GF-D8 (cell line): ENCODE measurements around the gene CHCHD2.
"Not testable (repeated sequence)": the region's sequence is repeated elsewhere in the genome, so short reads cannot be mapped to it uniquely, and the experiment has no call there.

Source experiments
- DNase-seq: peaks from one replicate; lab custom pipeline; 2025; lab: John Stamatoyannopoulos, UW

Gene CHCHD2, protein sequence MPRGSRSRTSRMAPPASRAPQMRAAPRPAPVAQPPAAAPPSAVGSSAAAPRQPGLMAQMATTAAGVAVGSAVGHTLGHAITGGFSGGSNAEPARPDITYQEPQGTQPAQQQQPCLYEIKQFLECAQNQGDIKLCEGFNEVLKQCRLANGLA

DNA sequence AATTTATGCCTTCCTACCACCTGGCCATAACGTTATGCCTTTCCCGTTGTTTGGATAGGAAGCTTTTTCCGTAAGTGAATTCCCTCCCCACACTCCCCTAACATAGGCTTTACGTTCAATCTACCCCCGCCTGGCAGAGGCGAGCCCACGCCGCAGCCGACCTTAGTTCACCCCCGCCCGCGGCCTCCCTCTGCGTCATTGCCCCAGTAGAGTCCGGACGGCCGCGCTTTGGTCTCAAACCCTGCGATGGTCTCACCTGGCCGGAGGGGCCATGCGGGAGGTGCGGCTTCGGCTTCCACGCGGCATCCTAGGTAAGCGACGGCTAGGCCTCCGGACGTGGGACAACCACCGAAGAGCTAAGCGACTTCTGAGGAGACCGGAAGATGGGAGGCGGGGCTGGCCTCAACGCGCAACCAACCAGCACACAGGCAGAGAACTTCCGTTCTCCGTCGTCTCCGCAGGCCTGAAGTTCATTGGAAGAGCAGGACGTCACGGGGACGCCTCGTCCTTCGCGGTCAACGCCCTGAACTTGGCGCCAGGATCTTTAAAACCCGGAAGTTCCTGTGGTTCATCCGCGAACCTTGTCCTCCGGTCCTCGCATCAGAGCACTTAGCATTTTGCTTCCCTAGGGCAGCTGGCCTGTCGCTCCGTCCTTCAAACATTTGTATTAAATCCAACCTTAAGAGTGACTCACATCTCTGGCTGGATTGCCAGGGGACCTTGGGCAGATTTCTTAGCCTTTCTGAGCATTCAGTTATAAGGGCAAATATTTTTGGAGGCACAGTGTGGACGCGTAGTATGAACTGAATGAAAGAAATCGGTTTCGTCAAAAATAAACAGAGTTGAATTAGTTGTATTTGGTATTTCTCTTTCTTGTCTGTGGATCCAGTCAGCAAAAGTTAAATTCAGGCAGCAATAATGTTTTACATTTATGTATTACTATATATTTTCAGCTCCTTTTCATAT is at the start of gene CHCHD2:
CHCHD2 (minus strand) TSS at position 369 of the 966 bp plus-strand sequence; CDS start at position 306, 63 bp downstream.
- DNase-seq, result peak; percentile 99

DNA sequence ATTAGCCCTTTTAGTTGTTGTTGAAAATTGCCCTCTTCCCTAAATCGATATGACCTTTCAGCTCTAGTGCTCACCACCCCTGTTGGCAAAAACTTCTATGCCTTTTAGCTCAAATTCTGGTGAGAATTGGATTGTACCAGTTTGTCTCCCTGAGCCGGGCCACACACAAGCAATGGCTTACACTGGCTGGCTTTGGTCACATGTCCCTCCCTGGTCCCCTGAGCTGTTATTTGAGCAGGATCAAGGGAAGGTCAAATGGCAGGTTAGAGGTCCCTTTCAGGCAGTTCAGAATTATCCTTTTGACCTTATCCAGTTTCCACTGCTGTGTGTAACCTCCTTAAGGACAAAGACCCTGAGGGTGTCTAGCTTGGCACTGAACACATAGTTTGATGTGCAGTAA is 24.8 kb upstream of the CHCHD2 start:
- DNase-seq, result not testable (repeated sequence)

DNA sequence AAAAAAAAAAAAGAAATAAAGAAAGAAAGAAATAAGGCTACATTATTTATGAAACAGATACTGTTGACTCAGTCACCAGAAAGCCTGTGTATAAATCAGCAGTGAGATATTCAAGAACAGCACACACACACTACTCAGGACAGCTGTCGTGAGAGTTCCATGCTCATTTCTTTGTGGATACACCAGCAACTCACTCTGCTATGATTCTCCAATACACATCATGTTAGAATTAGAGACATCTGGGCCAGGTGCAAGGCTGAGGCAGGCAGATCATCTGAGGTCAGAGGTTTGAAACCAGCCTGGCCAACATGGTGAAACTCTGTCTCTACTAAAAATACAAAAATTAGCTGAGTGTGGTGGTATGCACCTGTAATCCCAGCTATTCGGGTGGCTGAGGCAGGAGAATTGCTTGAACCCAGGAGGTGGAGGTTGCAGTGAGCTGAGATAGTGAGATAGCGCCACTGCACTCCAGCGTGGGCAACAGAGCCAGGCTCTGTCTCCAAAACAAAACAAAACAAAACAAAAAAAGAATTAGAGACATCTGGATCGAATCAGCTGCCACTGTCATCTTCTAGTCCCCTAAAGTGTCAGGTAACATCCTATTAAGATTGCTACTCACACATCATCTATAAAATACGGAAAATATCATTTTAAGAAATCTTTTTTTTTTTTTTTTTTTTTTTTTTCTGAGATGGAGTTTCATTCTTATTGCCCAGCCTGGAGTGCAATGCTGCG is 21.1 kb upstream of the CHCHD2 start:
- no peak for DNase-seq

DNA sequence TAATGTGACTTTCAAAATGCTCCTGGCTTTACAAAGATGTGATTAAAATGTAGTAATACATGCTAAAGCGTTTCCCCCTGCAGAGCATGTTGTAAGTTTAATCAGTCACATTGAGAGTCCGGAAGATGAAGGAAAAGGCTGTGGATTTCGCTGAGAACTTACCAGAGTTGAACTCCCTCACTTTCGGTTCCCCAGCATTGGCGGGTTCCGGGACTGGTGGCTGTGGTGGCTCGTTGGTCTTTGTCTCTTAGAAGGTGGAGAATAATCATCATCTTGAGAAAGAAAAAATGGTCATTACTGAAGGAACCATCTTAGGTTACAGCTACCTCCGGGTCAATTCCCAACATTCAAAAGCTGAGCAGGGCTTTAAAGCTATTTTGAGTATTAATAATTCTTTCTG is 19.6 kb upstream of the CHCHD2 start:
- no peak for DNase-seq

DNA sequence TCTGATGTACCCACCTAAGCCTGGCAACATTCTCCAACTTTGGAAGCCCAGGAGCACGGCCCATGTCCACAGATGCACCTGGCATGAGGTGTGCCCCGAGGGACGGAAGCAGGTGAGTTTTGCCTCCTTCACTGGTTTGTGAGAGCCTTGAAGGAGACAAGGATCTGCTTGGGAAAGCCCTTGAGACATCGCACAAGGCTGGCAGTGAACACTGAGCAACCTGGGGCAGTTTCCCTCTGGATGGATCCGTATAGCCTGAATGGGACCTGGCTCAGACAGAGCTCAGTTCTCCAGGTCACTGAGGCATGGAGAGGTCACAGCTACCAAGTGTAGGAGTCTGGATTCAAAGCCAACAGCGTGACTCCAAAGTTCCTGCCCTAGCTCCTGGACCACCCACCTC is 18.7 kb upstream of the CHCHD2 start:
- no peak for DNase-seq

DNA sequence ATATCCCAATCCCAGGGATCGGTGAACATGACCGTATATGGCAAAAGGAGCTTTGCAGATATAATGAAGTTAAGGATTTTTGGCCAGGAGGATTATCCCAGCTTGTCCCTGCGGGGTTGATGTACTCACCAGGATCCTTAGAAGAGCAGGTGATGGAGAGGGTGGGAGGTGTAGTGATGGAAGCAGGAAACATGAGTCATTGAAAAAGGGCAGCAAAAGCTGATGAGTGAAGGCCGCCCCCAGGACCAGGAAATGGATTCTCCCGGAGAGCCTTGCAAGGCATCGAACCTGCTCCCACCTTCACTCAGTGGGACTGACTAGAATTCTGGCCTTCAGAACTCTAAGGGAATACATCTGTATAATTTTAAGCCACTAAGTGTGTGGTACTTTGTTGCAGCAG is 15.2 kb upstream of the CHCHD2 start:
- no peak for DNase-seq

DNA sequence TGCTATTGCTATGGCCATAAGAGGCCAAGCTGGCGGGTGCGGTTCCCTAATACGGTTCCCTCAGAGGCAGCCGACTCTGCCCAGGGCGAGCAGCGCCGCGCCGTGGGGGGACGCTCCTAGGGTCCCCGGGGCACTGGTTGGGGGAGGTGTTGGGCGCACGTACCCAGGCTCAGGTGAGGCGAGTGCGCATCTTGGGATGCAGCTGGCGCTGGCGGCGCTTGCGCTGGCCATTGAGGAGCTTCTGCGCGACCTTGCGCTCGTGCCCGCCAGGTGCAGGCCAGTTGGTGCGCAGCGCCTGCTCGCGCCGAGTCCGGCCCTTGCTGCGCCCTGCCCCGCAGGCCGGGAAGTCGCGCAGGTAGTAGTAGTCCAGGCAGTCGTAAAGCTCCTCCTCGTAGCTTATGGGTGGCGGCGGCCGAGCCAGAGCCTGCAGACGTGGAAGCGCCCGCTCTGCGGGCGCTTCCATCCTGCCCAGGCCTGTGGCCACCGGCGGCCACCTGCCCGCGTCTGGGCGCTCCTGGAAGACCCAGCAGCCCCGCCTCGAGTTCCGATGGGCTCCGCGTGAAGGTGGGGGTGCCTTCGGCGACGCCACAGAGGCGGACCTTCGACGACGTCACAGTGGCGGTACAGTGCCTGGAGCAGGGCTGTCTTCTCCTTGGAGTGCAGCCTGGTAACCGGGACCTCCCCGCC is 9.7 kb upstream of the CHCHD2 start, which contains the start of gene NUPR2:
NUPR2 (minus strand) TSS at position 566 of the 687 bp plus-strand sequence; CDS start at position 463, 103 bp downstream.
- DNase-seq, result no peak

DNA sequence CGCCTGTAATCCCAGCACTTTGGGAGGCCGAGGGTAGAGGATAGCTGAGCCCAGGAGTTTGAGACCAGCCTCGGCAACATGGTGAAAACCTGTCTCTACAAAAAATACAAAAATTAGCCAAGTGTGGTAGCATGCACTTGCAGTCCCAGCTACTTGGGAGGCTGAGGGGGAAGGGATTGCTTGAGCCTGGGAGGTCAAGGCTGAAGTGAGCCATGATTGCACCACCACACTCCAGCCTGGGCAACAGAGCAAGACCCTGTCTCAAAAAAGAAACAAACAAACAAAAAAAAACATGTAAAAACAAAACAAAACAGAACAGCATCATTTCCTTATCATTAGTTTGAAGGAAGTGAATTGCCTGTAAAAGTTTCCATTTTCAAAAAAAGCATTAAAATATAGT is 6.0 kb upstream of the CHCHD2 start:
- DNase-seq, result not testable (repeated sequence)

DNA sequence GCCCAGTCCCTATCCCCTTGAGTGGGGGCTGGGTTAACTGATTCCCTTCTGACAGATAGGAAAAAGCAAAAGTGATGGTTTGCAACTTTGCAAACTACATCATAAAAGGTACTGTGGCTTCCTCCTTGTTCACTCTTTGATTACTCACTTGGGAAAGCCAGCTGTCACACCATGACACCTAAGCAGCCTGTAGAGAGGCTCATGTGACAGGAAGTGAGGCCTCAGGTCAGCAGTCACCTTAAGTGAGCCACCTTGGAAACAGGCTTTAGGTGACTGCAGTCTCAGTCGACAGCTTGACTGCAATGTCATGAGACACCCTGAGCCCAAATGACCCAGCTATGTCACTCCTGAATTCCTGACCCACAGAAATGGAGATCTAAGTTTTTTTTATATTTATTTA is 4.3 kb upstream of the CHCHD2 start:
- no peak for DNase-seq

DNA sequence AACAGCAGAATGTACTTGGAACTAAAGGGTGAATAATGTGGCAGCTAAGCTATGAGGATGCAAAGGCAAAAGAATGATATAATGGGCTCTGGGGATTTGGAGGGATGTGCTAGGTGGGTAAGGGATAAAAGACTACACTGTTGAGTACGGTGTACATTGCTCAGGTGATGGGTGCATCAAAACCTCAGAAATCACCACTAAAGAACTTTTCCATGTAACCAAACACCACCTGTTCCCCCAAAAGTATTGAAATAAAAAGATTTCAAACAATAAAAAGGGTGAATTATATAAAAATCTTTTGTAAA is 1.6 kb upstream of the CHCHD2 start:
- DNase-seq, result no peak

DNA sequence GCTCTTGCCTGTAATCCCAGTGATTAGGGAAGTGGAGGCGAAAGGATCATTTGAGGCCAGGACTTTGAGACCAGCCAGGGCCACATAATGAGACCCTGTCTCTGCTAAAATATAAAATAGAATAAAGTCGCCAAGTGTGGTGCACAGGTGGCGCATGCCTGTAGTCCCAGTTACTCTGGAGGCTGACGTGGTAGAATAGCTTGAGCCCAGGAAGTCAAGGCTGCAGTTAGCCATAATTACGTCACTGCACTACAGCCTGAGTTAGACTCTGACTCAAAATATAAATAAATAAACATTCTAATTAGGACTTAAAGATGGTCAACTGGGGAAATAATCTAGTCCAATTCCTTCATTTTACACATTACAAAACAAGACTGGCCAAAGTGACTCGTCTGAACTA is 768 bp downstream of the CHCHD2 start:
- DNase-seq, result peak; percentile 58

DNA sequence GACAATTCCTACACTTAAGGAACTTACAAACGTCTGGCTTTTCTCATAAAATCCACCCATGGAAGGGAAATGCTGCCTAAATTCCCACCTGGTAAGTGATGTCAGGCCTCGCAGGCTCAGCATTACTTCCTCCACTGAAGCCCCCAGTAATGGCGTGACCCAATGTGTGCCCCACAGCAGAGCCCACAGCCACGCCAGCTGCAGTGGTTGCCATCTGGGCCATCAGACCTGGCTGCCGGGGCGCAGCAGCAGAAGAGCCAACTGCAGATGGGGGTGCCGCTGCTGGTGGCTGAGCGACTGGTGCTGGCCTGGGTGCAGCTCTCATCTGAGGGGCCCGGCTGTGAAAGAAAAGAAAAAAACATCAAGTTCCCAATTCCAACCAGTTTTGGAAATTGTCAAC is 2.1 kb downstream of the CHCHD2 start:
- not testable (repeated sequence) for DNase-seq

DNA sequence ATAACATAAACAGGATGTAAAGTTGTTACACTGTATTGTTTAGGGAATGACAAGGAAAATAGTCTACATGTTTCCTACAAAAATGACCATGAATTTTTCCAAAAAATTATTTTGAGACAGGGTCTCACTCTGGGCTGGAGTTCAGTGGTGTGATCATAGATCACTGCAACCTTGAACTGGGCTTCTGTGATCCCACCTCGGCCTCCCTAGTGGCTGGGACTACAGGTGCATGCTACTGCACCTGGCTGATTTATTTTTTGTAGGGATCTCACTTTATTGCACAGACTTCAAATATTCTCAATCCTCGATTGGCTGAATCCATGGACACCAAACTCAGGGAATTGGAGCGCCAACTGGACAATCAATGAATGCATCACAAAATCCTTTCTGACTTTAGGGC is 6.6 kb downstream of the CHCHD2 start:
- DNase-seq, result no peak

DNA sequence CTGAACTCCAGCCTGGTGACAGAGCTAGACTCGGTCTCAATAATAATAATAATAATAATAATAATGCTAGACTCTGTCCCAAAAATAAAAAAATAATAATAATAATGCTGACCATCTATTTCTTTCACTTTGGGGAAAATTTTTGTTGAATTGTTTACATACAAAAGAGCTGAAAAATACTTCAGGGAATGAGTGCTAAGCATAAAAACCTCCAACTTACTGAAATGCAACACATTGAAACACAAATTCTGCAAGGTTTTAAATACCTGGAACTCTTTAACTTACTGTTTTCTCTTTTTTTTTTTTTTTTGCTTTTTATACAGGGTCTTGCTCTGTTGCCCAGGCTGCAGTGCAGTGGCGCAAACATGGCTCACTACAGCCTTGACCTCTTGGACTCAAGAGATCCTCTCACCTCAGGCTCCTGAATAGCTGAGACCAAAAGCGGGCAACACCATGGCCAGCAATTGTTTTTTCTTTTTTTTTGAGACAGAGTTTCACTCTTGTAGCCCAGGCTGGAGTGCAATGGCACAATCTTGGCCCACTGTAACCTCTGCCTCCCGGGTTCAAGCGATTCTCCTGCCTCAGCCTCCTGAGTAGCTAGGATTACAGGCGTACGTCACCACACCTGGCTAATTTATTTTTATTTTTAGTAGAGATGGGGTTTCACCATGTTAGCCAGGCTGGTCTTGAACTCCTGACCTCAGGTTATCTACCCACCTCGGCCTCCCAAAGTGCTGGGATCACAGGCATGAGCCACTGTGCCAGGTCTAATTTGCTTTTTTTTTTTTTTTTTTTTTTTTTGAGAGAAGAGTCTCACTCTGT is 7.9 kb downstream of the CHCHD2 start:
- not testable (repeated sequence) for DNase-seq

DNA sequence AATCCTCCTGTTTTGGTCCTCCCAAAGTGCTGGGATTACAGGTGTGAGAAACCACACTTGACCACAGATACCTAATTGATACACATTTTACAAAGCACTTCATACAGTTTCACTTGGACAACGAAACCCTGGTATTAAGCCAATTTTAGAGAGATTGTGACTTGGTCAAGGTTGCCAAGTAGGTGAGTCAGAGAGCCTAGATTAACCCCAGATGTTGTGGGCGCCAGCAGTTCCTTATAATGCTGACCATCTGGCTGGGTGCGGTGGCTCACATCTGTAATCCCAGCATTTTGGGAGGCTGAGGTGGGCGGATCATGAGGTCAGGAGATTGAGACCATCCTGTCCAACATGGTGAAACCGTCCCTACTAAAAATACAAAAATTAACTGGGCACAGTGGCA is 8.6 kb downstream of the CHCHD2 start:
- DNase-seq, result no peak

DNA sequence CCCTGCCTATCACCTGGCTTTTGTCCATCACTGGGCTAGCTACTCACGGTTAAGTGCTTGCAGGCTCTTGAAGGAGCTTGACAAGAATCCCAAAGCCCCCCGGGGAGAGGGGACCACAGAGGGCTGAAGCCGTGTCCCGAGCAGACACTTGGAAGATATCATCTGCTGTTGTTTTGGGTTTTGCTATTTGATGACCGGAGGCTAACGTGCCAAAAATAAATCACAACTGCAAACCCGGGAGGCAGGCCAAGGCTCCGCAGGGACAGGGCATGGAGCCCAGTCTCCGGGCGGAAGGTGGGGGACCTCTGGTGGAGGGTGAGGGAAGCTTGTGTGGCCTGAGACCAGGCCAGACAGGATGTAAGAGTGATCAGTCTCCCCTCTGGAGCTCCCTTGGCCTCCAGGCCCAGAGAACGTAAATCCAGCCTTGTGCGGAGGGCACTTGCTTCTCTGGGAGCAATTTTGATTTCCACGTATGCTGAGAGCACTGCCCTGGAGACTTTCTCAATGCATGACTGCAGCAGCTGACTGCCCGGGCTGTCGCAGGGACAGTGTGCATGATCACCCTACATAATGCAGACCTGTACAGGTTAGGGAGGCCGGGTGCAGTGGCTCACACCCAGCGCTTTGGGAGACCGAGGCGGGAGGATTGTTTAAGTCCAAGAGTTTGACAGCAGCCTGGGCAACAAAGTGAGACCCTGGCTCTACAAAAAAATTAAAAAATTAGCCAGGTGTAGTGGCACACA is 13.3 kb downstream of the CHCHD2 start, which contains the start of gene PHKG1:
PHKG1 (minus strand) TSS at position 164 of the 743 bp plus-strand sequence. CDS start 4,011 bp downstream, outside the sequence.
- DNase-seq, result no peak

DNA sequence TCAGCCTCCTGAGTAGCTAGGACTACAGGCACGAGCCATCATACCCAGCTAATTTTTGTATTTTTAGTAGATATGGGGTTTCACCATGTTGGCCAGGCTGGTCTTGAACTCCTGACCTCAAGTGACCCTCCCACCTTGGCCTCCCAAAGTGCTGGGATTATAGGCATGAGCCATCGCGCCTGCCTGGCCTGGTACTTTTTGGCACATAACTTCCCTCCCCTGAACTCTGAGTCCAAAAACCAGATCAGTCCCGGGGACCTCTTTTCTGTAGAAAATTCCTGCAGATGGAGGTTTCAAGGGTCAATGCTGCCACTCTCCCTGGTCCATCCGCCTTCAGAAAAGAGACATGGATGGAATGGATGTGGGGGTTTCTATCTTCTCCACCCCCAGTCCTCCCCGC is 13.9 kb downstream of the CHCHD2 start:
- not testable (repeated sequence) for DNase-seq

DNA sequence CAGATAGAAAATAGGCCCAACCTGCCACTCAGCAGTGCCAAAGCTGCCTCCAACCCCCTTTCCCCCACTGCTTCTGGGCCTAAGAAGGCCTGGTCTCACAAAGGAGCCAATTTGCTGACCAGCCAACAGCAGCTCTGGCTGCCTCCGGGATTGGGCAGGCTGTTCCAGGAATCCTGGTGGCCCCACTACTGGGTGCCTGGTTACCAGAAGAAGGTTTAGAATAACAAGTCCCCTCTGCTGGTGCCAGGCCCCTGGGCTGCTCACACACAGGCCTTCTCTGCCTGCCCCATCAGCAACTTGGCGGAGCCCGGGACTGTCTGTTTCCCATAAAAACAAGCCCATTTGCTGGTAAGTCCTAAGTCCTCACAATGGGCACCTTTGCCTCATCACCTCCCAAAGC is 14.7 kb downstream of the CHCHD2 start:
- no peak for DNase-seq

DNA sequence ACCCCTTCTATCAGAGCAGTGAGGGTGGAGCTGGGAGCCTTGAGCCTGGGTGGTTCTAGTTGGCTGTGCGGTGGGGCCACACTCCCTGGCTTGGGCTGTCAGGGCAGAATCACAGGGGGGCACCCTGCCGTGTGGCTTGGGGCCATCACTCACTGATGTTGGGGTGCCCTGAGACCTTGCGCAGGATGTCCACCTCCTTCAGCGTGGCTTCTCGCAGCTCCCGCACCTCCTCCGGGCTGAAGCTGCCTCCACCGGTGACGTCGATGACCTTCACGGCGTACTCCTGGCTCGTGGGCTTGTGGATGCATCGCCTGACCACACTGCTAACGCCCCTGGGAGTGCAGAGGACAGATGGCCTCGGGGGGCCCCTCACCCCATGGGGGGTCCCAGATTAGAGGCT is 18.8 kb downstream of the CHCHD2 start:
- no peak for DNase-seq

DNA sequence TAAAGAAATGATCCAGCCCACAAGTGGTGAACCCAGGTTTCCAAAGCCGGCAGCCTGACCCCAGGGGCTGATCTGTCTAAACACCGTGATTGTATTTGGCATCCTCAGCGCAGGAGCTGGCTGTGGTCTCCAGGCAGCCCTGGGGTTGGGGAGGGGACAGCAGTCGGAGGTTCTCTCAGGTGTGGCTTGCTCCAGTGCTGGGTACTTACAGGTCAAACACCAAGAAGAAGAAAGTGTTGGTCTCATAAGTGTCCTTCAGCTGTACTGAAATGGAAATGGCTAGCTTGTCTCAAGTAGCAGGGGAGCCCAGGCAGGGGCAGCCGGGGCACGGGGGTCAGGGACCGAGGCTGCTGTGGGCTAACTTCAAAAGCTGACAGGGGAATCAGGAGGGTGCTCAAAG is 19.5 kb downstream of the CHCHD2 start:
- DNase-seq, result no peak
